ENCODE data around the gene SLC13A5.
"Not testable (repeated sequence)": the region's sequence is repeated elsewhere in the genome, so short reads cannot be mapped to it uniquely, and the experiment has no call there.

Gene SLC13A5

GRCh38 chr17:6683730-6684459 is 29.3 kb downstream of the SLC13A5 start:
- no peak for DNase-seq (ENCODE audit: low spot score)

GRCh38 chr17:6683081-6683684 is 30.0 kb downstream of the SLC13A5 start:
- no peak for DNase-seq (ENCODE audit: low spot score)

GRCh38 chr17:6682339-6682738 is 30.8 kb downstream of the SLC13A5 start:
- DNase-seq (ENCODE audit: low spot score): no peak

- no peak for DNase-seq (ENCODE audit: low spot score)
Measured at GRCh38 chr17:6681671-6682070, 31.5 kb downstream of the SLC13A5 start.

GRCh38 chr17:6681176-6681575 is 32.0 kb downstream of the SLC13A5 start:
- DNase-seq (ENCODE audit: low spot score): no peak

GRCh38 chr17:6679241-6679640 is 33.9 kb downstream of the SLC13A5 start:
- DNase-seq (ENCODE audit: low spot score): no peak

- DNase-seq (ENCODE audit: low spot score): no peak
Measured at GRCh38 chr17:6677946-6678345, 35.2 kb downstream of the SLC13A5 start.

- peak; percentile 78 for DNase-seq (ENCODE audit: low spot score)
Measured at GRCh38 chr17:6677158-6677831, 35.9 kb downstream of the SLC13A5 start.

GRCh38 chr17:6676802-6677157 is 36.4 kb downstream of the SLC13A5 start:
- no peak for DNase-seq (ENCODE audit: low spot score)

- DNase-seq (ENCODE audit: low spot score): no peak
Measured at GRCh38 chr17:6675201-6675825, 37.9 kb downstream of the SLC13A5 start.

- no peak for DNase-seq (ENCODE audit: low spot score)
Measured at GRCh38 chr17:6674586-6674985, 38.6 kb downstream of the SLC13A5 start.

- no peak for DNase-seq (ENCODE audit: low spot score)
Measured at GRCh38 chr17:6671431-6671830, 41.7 kb downstream of the SLC13A5 start.

- DNase-seq (ENCODE audit: low spot score): no peak
Measured at GRCh38 chr17:6670999-6671398, 42.2 kb downstream of the SLC13A5 start.

- no peak for DNase-seq (ENCODE audit: low spot score)
Measured at GRCh38 chr17:6670571-6670970, 42.6 kb downstream of the SLC13A5 start.

- DNase-seq (ENCODE audit: low spot score): no peak
Measured at GRCh38 chr17:6669479-6670212, 43.5 kb downstream of the SLC13A5 start.

GRCh38 chr17:6668727-6669425 is 44.3 kb downstream of the SLC13A5 start:
- DNase-seq (ENCODE audit: low spot score): no peak

GRCh38 chr17:6668219-6668618 is 45.0 kb downstream of the SLC13A5 start:
- DNase-seq (ENCODE audit: low spot score): no peak

GRCh38 chr17:6667516-6667915 is 45.7 kb downstream of the SLC13A5 start:
- no peak for DNase-seq (ENCODE audit: low spot score)

- no peak for DNase-seq (ENCODE audit: low spot score)
Measured at GRCh38 chr17:6666557-6666956, 46.6 kb downstream of the SLC13A5 start.

GRCh38 chr17:6666077-6666521 is 47.1 kb downstream of the SLC13A5 start:
- peak; percentile 91 for DNase-seq (ENCODE audit: low spot score)

GRCh38 chr17:6663200-6663599 is 50.0 kb downstream of the SLC13A5 start:
- not testable (repeated sequence) for DNase-seq (ENCODE audit: low spot score)

- no peak for DNase-seq (ENCODE audit: low spot score)
Measured at GRCh38 chr17:6661464-6661848, 51.7 kb downstream of the SLC13A5 start.
